Activated CD8-positive, alpha-beta memory T cell treated with anti-CD3 and anti-CD28 coated beads, Interleukin-2, amount 10 ng/mL, durations not matched to agents 7 days and 5 days (primary cell): ENCODE results near the gene GDF3. TPM values are rescaled to one million over a fixed set of nuclear protein-coding genes. Genes with fewer than 3 reads are reported as not detected.
"Not testable (repeated sequence)": the region's sequence is repeated elsewhere in the genome, so short reads cannot be mapped to it uniquely, and the experiment has no call there.

Experiments
- ATAC-seq: fragments of 150-1000 bp; cut with Tn5 transposase; one replicate; pipeline ENCODE4 v1.10.0; 2021; ENCODE audit warnings: moderate library complexity
- CTCF ChIA-PET: fragments of 350-600 bp; sonication (Branson Sonifier 250); formaldehyde crosslinking; loops from one replicate; lab custom pipeline; 2021; ENCODE audit warnings: antibody characterized with exemption; lab: Charles Lee
- DNase-seq: peaks from one replicate; pipeline ENCODE4 v3.0.0-alpha.2; 2020
- H3K27ac Mint-ChIP-seq: one replicate; pipeline ENCODE4 v1.8.0; 2021; ENCODE audit warnings: mild to moderate bottlenecking, mixed read lengths
- H3K27me3 Mint-ChIP-seq: one replicate; pipeline ENCODE4 v1.8.0; 2021; ENCODE audit warnings: mixed read lengths
- H3K36me3 Mint-ChIP-seq: one replicate; pipeline ENCODE4 v1.8.0; 2021; ENCODE audit warnings: mild to moderate bottlenecking, mixed read lengths
- H3K4me1 Mint-ChIP-seq: one replicate; pipeline ENCODE4 v1.8.0; 2021; ENCODE audit warnings: mixed read lengths
- H3K4me3 Mint-ChIP-seq: one replicate; pipeline ENCODE4 v1.8.0; 2021; ENCODE audit warnings: mild to moderate bottlenecking, moderate library complexity, mixed read lengths
- H3K9me3 Mint-ChIP-seq: one replicate; pipeline ENCODE4 v1.8.0; 2022; ENCODE audit warnings: low read depth, mixed read lengths
- total RNA-seq, 2 experiments: library from RNA; stranded (reverse); gene quantifications; one replicate each; pipeline ENCODE4 v1.2.3, GENCODE V29; 2021

GDF3 gene
- total RNA-seq, 2 experiments from 2014 or later, result not detected

DNA sequence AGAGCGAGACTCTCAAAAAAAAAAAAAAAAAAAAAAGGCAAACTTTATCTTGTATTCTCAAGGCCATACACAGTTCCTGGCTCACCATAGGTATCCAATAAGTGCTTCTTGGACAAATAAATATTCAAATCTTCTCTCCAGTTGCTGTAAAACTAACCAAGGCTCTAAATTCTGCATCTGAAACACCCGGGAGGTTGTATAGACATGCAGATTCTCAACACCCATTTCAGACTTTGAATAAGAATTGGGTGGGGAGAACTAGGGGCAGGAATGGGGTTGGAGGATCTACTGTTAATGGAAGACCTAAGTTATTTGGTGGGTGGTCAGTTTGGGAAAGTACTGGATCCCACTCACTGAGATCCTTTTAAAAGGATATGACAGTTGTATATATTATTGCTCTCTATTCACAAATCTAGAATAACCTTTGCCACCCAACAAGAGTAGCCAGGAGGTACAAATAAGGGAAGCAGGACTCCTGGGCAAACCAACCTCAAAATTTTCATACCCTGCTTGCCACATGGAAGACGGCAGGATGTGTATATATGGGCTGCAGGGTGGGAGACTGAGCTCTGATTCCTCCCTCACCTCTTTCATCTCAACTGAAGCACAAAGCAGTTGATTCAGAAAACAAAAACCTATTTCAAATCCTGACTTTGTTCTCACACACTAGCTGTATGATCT is 879 bp downstream of the GDF3 start:
- no peaks in the 10 kb centered on the region for H3K4me1 Mint-ChIP-seq
- DNase-seq (no peak), ATAC-seq (no peak)
- no peak overlapping the region for H3K27ac Mint-ChIP-seq
- peaks cover 18% of the 10 kb centered on the region for H3K27me3 Mint-ChIP-seq
- CTCF ChIA-PET, result no interaction called here
- no peaks in the 10 kb centered on the region for H3K36me3 Mint-ChIP-seq
- no peak overlapping the region for H3K4me3 Mint-ChIP-seq
- no peaks in the 10 kb centered on the region for H3K9me3 Mint-ChIP-seq

GRCh38 chr12:7693793-7694192 is 1.8 kb downstream of the GDF3 start:
- no peaks in the 10 kb centered on the region for H3K4me1 Mint-ChIP-seq
- no peaks in the 10 kb centered on the region for H3K9me3 Mint-ChIP-seq
- CTCF ChIA-PET, result no interaction called here
- H3K36me3 Mint-ChIP-seq, result no peaks in the 10 kb centered on the region
- H3K27ac Mint-ChIP-seq, result no peak overlapping the region
- peaks cover 18% of the 10 kb centered on the region for H3K27me3 Mint-ChIP-seq
- H3K4me3 Mint-ChIP-seq, result no peak overlapping the region
- no peak for DNase-seq
- no peak for ATAC-seq

- peaks cover 2% of the 10 kb centered on the region for H3K27me3 Mint-ChIP-seq
- no peaks in the 10 kb centered on the region for H3K36me3 Mint-ChIP-seq
- DNase-seq (no peak), ATAC-seq (no peak)
- H3K9me3 Mint-ChIP-seq, result no peaks in the 10 kb centered on the region
- CTCF ChIA-PET, result no interaction called here
- peaks cover 5% of the 10 kb centered on the region for H3K4me1 Mint-ChIP-seq
- no peak overlapping the region for H3K27ac Mint-ChIP-seq
- H3K4me3 Mint-ChIP-seq, result no peak overlapping the region
Measured at GRCh38 chr12:7681535-7681934, 14.0 kb downstream of the GDF3 start.

- H3K27ac Mint-ChIP-seq, result no peak overlapping the region
Measured at GRCh38 chr12:7679251-7680045, 16.1 kb downstream of the GDF3 start.

DNA sequence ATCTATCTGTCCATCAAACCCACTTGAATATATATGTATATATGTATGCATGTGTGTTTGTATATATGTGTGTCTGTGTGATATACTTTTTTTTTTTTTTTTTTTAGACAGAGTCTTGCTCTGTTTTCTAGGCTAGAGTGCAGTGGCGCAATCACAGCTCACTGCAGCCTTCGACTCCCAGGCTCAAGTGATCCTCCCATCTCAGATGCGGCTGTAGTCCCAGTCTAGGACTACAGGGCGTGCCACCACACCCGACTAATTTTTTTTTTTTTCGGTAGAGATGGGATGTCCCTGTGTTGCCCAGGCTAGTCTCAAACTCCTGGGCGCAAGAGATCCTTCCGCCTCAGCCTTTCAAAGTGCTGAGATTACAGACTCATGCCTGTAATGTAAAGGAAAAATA is 16.8 kb downstream of the GDF3 start:
- no peak overlapping the region for H3K4me3 Mint-ChIP-seq
- CTCF ChIA-PET, result interaction anchor here (1.0 to 5.6 kb wide), 2 partner anchors 37 to 129 kb away, joined by 3 to 47 read pairs; no protein-coding TSS in a partner anchor
- ATAC-seq, result no peak
- H3K27me3 Mint-ChIP-seq, result peaks cover 7% of the 10 kb centered on the region
- no peak for DNase-seq
- no peak overlapping the region for H3K27ac Mint-ChIP-seq
- H3K36me3 Mint-ChIP-seq, result no peaks in the 10 kb centered on the region
- H3K4me1 Mint-ChIP-seq, result peaks cover 5% of the 10 kb centered on the region
- H3K9me3 Mint-ChIP-seq, result no peaks in the 10 kb centered on the region

More at GRCh38 chr12:7679251-7680045, 16.1 kb downstream of the GDF3 start:
- Mint-ChIP-seq H3K36me3 (no peaks in the 10 kb centered on the region), H3K27me3 (peaks cover 7% of the 10 kb centered on the region), H3K4me3 (no peak overlapping the region), H3K9me3 (no peaks in the 10 kb centered on the region), H3K4me1 (peaks cover 5% of the 10 kb centered on the region)
- DNase-seq (no peak), ATAC-seq (no peak)
- CTCF ChIA-PET, result interaction anchor here (1.0 to 5.6 kb wide), 2 partner anchors 38 to 128 kb away, joined by 3 to 47 read pairs; no protein-coding TSS in a partner anchor

GRCh38 chr12:7677432-7677888 is 18.1 kb downstream of the GDF3 start:
- peak; percentile 42 for ATAC-seq
- not testable (repeated sequence) for DNase-seq, H3K9me3 Mint-ChIP-seq, H3K4me1 Mint-ChIP-seq, H3K36me3 Mint-ChIP-seq, H3K27me3 Mint-ChIP-seq, H3K27ac Mint-ChIP-seq
- peak overlapping the region; percentile 40 for H3K4me3 Mint-ChIP-seq
- CTCF ChIA-PET, result interaction anchor here (5.6 kb wide), 1 partner anchor 130 kb away, joined by 47 read pairs; no protein-coding TSS in a partner anchor

GRCh38 chr12:7675455-7675854 is 20.1 kb downstream of the GDF3 start:
- not testable (repeated sequence) for H3K36me3 Mint-ChIP-seq, ATAC-seq, H3K9me3 Mint-ChIP-seq, DNase-seq, H3K4me1 Mint-ChIP-seq, H3K27me3 Mint-ChIP-seq, H3K4me3 Mint-ChIP-seq, H3K27ac Mint-ChIP-seq
- CTCF ChIA-PET, result interaction anchor here (5.6 kb wide), 1 partner anchor 132 kb away, joined by 47 read pairs; no protein-coding TSS in a partner anchor

DNA sequence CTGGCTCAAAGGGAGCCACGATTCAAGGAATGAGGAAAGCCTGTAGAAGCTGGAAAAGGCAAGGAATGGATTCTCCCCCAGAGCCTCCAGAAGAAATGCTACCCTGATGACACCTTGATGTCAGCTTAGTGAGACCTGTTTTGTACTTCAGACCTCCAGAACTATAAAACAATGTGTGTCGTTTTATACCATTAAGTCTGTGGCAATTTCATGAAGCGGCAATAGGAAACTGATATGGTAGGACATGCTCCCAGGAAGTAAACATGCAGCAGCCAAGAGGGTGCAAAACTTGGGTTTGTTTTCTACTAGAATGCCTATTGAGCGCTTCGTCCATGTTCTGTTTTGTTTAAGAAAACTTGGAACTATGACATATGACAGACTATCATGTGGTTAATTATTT is 27.4 kb downstream of the GDF3 start:
- Mint-ChIP-seq H3K36me3 (no peaks in the 10 kb centered on the region), H3K9me3 (no peaks in the 10 kb centered on the region), H3K27ac (no peak overlapping the region), H3K27me3 (peaks cover 2% of the 10 kb centered on the region), H3K4me1 (no peaks in the 10 kb centered on the region), H3K4me3 (no peak overlapping the region)
- CTCF ChIA-PET, result interaction anchor here (0.6 kb wide), 1 partner anchor 15 kb away, joined by 3 read pairs; no protein-coding TSS in a partner anchor
- no peak for DNase-seq
- ATAC-seq, result no peak

GRCh38 chr12:7667125-7667524 is 28.4 kb downstream of the GDF3 start:
- Mint-ChIP-seq H3K9me3 (no peaks in the 10 kb centered on the region), H3K4me3 (no peak overlapping the region), H3K27me3 (peaks cover 2% of the 10 kb centered on the region), H3K4me1 (no peaks in the 10 kb centered on the region), H3K36me3 (no peaks in the 10 kb centered on the region), H3K27ac (no peak overlapping the region)
- DNase-seq, result no peak
- CTCF ChIA-PET, result no interaction called here
- ATAC-seq, result no peak

DNA sequence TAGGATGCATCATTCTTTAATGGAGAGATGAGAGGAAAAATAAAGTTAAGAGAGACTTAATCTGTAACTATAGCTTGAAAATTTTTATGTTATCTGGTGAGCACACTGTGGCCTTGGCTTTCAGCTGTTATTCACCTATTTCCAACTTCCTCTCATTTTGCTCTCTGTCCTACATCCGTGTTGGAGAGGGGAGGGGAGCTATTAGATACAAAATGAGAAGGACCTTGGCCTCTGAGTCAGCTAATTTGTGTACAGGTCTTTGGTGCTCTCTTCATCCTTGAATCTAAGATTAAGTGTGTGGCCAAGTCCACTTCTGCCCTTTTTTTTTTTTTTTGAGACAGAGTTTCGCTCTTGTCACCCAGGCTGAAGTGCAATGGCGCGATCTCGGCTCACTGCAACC is 29.0 kb downstream of the GDF3 start:
- H3K27ac Mint-ChIP-seq, result no peak overlapping the region
- H3K27me3 Mint-ChIP-seq, result peaks cover 2% of the 10 kb centered on the region
- H3K9me3 Mint-ChIP-seq, result no peaks in the 10 kb centered on the region

DNA sequence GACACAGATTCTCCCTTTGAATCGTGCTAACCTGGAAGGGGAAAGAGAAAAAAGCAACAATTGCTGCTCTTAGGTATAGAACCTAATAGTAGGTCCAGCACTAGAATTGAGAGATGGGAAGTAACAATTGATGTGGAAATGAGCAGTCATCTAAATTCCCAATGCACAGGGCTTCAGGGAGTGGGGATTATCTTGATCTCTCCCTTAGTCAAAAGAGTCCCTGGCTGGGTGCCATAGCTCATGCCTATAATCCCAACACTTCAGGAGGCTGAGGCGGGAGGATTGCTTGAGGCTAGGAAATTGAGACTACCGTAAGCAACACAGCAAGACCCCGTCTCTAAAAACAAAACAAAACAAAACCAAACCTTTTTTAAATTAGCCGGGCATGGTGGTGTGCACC is 33.8 kb downstream of the GDF3 start:
- Mint-ChIP-seq H3K4me1 (no peaks in the 10 kb centered on the region), H3K27me3 (peaks cover 2% of the 10 kb centered on the region), H3K36me3 (no peaks in the 10 kb centered on the region), H3K9me3 (no peaks in the 10 kb centered on the region), H3K27ac (no peak overlapping the region), H3K4me3 (no peak overlapping the region)
- DNase-seq (no peak), ATAC-seq (no peak)
- CTCF ChIA-PET, result no interaction called here

More for the DNA sequence above, 29.0 kb downstream of the GDF3 start:
- CTCF ChIA-PET, result no interaction called here
- ATAC-seq (no peak), DNase-seq (no peak)
- Mint-ChIP-seq H3K4me3 (no peak overlapping the region), H3K4me1 (no peaks in the 10 kb centered on the region), H3K36me3 (no peaks in the 10 kb centered on the region)

DNA sequence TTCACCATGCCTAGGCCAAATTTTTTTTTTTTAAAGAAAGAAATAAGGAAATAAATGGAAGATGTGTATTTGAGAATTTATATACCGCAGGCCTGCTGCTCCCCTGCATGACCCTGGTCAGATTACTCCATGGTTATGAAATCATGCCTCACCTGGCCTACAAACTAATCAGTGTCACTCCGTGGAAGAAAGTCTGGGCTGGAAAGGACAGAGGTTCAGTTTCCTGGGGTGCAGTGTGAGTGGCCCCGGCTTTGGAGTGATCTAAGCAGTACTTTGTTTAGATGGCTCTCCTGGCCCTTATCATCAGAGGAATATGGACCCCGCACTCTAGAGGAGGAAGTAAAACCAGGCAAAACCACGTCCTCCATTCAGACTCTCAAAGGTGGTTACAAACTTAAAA is 39.5 kb downstream of the GDF3 start:
- DNase-seq (no peak), ATAC-seq (no peak)
- Mint-ChIP-seq H3K4me3 (no peak overlapping the region), H3K36me3 (no peaks in the 10 kb centered on the region), H3K4me1 (no peaks in the 10 kb centered on the region), H3K9me3 (no peaks in the 10 kb centered on the region), H3K27ac (no peak overlapping the region), H3K27me3 (peaks cover 7% of the 10 kb centered on the region)
- CTCF ChIA-PET, result no interaction called here

- no peak overlapping the region for H3K4me3 Mint-ChIP-seq
- no peak overlapping the region for H3K27ac Mint-ChIP-seq
- ATAC-seq (no peak), DNase-seq (no peak)
- no peaks in the 10 kb centered on the region for H3K9me3 Mint-ChIP-seq
- peaks cover 9% of the 10 kb centered on the region for H3K27me3 Mint-ChIP-seq
- H3K36me3 Mint-ChIP-seq, result no peaks in the 10 kb centered on the region
- H3K4me1 Mint-ChIP-seq, result no peaks in the 10 kb centered on the region
- CTCF ChIA-PET, result interaction anchor here (1.6 kb wide), 1 partner anchor 10 kb away, joined by 6 read pairs; no protein-coding TSS in a partner anchor
Measured at GRCh38 chr12:7650091-7650490, 45.5 kb downstream of the GDF3 start.
